Kidney capillary endothelial cell (primary cell): ENCODE results near the gene CAMP.

Experiments
- DNase-seq: peaks from one replicate; pipeline ENCODE4 v3.0.0-alpha.2; 2018; ENCODE audit warnings: low spot score

Gene CAMP

DNA sequence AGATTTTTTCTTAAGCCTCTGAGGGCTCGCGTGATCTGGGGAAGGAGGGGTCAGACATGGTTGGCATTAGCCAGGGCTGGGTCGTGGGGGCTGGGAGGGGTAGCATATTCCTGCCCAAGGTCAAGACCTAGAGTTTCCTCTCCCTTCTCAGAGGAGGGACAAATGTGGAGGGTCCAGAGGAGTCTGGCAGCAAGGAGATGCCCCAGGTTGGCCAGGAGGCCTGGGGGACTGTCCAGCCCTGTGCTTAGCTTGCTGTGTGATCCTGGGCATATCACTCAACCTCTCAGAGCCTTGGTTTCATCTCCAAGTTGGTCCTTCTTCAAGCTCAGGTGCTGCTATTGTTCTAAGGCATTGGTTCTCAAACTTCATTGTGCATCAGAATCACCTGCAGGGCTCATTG, 9.1 kb upstream of the CAMP start:
- no peak for DNase-seq

DNA sequence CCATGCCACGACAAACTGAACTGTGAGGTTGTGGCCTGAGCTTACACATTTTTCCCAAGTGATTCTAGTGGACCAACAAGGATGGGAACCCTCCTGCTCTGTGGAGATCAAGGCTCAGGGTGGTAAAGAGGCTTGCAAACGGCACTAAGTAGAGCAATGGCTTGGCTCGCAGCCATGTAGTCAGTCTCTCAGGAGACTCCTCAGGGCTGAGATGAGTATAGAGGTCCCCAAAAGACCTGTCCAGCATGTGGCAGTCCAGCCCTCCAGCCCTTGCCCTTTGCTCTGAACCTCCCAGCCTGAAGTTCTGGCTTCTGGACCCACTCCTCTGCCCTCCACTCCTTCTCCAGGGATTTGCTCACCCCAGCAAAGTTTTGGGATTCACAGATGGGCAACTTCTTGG, 8.3 kb upstream of the CAMP start:
- DNase-seq, result no peak

DNA sequence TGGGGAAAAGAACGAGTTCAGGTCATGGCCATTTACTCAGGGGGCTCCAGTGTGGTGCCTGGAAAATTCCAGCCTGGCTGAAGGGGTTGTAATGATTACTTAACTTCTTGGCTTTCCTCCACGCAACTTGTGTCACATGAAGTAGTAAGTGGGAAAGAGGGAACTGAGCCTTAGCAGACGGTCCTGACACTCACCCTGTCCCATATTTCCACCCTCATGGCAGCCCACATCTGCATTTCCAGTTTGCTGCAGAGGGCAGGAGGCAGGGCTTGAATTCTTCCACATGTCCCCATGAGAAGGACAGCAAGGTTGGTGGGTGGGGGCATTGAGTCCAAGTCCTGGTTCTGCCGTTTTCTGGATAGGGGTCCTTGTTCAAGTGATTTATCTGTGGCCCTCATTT, 7.8 kb upstream of the CAMP start:
- no peak for DNase-seq

DNA sequence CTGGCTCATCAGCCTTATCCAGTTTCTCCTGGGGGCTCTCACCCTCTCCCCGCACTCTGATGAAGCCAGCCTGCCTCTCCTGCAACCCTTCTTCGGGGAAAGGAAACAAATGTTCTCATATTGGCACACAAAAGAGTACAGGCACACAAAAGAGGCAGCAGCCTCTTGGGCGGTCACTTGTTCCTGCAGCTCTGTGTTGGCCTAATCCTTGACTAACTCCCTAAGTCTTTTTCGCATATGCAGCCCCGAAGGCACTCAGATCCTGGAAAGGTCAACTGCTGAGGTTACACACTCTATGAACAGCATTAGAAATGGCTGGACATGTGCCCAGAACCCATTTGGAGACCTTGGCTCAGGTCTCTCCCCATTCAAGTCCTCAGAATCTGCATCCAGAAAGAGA, 7.4 kb upstream of the CAMP start:
- DNase-seq, result no peak

DNA sequence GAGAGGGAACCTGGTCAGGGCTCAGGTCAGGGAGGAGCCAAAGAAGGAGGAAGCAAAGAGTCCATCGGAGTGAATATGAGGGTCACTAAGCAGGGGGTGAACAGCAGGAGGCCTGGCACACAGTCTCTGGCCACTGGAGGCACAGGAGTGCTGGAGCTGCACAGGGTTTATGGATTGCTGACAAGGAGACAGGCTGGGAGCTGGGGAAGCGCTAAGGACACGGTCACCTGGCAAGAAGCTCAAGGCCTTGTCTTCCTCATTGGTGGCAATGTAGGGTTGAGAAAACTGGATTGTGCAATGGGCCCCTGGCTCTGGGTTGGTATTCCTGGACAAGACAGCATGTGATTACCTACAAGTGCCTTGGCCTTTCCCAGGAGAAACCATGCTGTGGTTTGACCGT, 5.8 kb upstream of the CAMP start:
- DNase-seq, result no peak

DNA sequence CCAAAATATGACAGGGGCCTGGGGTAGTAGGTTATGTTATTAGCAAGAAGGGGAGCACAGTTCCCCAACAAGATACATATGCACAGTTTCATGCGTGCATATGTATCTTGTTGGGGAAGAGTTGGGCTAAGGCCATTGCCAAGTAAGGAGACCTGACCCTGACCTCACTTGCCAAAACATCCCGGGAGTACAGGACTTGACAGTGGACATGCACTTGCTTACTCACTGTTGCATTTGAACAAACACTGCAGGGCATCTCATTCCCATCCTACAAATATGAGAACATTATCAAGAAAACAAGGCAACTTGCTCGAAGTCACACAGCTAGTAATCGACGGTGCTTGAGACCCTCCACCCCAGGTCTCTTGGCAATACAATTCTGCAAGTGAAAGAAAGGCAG, 4.8 kb upstream of the CAMP start:
- no peak for DNase-seq

DNA sequence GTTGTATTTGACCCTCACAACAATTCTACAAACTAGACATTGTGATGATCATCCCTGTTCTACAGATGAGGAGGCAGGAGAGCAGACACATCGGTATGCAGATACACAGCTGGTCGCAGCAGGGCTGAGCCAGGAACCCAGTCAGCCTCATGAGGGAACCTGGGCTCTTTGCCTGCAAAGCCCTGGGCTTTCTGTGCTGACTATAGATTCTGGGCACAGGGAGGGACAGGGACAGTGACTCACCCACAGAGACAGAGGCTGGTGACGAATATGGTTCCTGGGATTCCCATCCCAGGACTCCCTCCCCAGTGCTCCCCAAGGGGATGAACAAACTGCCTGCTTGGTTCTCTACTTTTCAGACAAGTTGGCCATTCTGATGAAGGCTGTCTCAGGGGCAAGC, 3.8 kb upstream of the CAMP start:
- DNase-seq, result no peak

DNA sequence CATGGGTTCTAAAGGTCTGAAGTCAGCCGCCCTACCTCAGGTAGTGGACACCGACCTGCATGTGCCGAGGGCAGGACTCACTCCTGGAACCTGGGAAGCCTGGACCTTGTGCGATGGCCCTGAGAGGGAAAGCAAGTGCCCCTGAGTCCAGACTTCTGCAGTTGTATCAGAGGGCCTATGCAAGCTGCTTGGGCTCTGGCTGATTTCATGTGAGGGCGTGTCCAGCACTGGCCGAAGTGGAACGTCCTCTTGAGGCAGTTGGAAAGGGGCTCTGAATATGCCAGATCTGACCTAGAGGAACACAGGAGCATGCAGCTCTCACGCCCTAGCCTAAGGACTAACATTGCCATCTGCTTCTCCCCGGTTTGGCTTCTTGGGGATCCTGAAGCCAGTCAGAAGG, 2.5 kb upstream of the CAMP start:
- no peak for DNase-seq

DNA sequence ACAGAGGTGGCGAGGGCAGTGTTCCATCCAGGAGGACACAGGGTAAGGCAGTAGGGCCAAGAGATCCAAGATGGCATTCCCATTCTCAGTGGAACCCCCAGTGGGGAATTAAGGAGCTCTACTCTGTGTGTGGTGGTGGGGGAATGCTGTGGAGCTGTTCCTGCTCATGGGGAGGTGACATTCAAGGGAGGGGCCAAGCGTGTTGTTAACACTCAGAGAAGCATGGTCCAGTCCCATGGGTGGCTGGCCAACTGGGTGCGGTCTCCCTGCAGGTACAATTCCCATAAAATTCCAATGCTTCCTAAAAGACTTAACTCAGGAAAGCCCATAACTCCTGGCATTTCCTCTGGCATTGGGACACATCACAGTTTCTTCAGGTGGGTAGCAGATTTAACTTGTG, 2.3 kb downstream of the CAMP start:
- no peak for DNase-seq

DNA sequence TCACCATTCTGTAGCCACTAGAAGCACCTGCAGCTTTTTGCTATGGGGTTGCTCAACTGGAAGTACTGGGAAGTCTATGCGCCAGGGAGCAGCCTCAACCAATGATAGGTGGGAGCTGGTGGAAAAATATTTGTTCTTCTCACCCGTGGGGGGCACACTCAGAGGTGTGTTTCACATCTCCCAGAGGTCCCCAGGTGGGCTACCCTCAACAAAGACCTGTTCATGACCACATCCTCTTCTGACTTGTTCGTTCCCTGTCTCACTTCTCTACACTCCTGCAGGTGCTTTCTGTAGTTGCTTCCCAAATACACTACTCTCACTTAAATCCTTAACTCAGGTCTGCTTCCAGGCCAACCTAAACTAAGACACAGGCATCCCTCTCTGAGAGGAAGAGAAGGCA, 3.6 kb downstream of the CAMP start:
- DNase-seq, result no peak

DNA sequence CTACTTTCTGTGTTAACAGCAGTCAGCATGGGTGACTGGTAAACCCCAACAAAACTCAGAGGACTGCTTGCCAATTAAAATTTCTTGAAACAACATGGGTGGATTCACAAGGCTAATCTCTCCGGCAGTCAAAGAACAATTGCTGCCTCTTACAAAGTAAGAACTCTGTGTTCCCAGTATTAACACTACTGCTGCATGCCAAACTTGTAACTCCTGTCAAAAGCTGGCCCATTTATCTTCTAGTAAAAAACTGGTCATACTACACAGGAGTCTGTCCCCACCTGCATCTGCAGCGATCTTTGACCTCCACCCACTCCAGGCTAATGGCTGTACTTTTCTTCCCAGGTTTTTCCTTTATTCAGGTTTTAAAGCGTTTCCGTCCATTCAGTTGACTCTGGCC, 8.9 kb downstream of the CAMP start:
- DNase-seq, result no peak

DNA sequence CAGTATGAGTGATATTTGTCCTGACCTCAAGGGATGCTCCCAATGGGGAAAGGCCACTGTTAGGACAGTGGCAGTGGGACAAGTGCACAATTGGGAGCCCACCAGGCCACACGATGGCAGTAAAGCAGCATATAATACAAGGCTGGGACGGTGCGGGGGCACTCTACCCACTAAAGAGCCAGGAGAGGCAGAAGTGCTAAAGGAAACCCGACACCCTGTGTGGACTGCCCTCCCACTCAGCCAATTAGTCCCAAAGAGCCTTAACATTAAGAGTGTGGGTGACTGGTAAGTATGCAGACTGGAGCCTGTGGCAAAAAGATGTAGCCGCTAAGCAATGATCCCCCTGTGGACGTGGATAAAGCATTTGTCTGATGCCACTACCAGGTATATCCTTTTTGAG, 9.4 kb downstream of the CAMP start:
- DNase-seq, result peak; percentile 55

DNA sequence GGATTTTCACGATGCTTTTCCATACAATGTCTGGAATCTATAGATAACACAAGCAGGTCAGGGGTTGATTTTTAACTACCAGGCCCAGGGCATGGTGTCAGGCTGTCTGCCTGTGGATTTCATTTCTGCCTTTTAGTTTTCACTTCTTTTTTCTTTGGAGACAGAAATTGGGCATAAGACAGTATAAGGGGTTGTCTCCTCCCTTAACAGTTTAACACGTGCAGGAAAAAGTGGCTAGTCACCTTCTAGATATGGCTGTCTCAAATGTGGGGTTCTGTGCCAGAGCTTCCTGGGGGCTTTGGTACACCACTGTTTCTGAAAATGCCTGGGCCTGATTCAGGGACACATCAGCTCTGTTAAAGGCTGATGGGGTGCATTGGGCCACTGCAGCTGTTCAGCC, 10.2 kb downstream of the CAMP start:
- DNase-seq, result no peak

DNA sequence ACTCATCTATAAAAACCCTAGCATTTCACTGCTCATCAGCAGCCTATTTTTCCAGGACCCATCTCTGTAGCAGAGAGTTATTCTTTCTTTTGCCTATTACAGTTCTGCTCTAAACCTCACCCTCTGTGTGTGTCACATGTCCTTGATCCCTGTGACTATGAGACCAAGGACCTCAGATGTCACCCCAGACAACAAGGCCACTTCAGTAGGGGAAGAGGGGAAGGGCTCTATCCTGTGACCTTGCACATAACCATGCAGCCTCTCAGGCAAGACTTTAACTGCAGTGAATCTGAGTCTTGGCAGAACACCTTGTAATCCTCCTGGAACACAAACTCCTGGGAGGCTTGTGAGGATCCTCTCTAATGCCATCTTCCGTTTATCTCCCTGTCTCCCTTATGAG, 13.2 kb downstream of the CAMP start:
- no peak for DNase-seq

DNA sequence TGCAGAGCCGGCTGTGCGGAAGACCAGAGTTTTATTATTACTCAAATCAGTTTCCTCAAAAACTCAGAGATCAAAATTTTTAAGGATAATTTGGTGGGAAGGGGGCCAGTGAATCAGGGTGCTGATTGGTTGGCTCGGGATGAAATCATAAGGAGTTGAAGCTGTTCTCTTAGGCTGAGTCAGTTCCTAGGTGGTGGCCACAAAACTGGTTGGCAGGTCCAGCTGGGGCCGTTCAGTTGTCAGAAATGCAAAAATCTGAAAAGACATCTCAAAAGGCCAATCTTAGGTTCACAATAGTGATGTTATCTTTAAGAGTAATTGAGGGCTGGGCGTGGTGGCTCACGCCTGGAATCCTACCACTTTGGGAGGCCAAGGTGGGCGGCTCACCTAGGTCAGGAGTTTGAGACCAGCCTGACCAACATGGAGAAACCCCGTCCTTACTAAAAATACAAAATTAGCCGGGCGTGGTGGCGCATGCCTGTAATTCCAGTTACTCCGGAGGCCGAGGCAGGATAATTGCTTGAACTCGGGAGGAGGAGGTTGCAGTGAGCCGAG, 15.3 kb downstream of the CAMP start:
- DNase-seq, result no peak

DNA sequence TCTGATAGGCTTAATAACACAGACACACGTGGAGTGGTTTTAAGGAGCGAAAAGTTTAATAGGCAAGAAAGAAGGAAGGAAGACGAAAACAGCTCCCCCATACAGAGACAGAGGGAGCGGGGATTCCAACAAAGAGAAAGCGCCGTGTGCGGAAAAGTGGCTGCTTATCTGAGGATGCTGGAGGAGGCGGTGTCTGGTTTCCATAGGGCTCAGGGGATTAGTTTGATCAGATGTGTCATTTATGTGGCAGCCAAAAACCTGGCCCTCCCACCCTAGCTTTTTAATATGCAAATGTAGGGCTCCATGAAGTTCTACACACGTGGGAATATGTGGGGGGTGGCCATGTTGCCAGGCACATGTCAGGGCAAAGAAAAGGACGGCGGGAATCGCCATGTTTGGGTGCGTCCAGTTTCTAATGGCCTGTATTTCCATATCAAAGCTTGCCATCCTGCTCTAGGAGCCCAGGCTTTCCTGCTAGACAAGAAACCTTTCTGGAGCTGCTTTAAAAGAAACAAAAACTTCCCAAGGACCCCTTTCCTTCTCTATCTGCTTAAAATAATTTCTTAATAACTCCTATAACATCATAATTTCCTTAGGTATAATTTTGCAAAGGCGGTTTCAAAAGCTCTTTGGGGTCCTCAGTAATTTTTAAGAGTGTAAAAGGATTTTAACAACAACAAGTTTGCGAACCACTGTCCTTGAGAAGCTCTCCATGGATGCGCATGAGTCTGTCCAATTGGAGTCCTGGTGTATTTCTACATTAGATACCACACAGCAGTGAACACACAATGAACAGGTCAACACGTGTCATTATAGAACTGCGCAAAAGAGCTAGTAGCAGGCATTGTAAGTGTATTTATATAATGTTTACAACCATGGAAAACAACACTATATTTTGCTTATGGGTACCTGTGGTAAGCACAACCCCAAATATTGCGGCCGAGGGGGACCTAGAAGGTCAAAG, 17.0 kb downstream of the CAMP start:
- DNase-seq, result no peak

DNA sequence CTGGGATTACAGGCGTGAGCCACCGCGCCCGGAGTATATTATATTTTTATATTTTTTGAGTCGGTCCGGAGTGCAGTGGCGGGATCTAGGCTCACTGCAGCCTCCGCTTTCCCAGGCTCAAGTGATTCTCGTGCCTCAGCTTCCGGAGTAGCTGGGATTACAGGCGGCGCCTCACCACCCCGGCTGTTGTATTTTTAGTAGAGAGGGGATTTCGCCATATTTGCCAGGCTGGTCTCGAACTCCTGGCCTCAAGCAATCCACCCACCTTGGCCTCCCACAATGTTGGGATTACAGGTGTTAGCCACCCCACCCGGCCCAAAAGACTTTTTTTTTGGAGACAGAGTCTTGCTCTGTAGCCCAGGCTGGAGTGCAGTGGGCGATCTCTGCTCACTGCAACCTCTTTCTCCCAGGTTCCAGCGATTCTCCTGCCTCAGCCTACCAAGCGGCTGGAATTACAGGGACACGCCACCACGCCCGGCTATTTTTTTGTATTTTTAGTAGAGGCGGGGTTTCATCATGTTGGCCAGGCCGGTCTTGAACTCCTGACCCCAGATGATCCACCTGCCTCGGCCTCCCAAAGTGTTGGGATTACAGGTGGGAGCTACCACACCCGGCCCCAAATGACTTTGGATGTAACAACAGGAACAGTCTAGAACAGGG, 18.6 kb downstream of the CAMP start:
- DNase-seq, result peak; percentile 18

DNA sequence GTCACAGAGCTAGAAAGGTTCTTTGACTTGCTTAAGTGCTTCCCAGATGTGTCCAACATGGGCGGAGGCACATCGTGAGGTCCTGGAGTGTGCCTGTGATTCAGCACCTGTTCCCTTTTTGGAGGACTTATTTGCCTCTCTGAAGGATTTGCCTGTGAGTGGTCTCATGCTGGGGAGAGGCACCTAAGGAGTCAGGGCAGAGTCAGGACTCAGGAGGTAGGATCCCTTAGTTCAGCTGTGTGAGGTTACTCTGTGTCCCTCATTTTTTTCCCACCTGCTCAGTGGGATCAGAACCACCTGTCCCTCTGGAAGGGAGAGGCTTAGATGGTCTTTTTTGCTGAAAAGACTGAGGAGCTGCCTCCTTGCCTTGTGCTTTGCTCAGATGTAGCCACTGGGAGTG, 20.6 kb downstream of the CAMP start:
- DNase-seq, result no peak

DNA sequence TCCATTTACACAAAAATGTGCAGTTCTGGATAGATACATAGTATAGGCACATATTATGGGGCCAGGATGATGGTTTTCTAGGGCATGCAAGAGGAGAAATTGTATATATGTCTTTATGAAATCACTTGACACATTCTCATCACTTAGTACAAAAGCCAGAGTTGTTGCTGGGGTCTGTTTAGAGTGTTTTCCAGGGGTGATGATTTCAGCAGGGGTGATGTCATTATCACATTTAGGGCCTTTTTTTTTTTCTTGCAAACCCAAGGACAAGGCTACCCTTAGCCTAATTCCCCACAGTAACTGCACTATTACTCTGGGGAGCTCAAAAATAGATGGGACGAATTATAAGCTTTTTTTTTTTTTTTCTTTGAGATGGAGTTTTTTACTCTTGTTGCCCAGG, 21.2 kb downstream of the CAMP start:
- no peak for DNase-seq

DNA sequence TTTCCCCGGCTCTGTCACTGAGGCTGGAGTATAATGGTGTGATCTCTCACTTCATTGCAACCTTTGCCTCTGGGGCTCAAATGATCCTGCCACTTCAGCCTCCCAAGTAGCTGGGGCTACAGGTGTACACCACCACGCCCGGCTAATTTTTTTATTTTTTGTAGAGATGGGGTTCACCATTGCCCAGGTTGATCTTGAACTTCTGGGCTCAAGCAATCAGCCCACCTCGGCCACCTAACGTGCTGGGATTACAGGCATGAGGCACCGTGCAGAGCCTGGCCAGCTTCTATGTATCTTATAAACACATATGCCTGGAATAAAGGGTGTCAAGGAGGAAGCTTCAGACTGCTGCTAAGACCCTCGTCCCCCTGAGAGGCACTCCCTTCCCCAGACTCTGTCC, 21.8 kb downstream of the CAMP start:
- DNase-seq, result no peak

DNA sequence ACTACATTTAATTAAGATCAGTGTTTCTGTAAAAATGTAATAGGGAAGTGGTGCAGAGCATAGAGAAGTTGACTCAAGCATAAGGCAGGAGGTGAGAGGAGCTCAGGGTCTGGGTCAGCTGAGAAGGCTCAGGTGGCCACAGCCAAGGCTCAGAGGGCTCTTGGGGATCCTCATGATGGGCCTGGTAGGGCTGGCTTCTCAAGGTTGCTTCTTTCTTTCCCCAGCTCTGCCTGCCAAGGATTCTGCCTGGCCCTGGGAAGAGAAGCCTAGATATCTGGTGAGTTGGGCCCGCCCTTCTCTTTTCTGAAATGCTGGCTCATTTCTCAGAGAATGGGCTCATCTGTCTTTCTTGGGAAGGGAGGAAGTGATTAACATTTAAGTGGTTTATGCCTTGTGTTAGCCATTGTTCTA, 24.1 kb downstream of the CAMP start:
- peak; percentile 73 for DNase-seq

DNA sequence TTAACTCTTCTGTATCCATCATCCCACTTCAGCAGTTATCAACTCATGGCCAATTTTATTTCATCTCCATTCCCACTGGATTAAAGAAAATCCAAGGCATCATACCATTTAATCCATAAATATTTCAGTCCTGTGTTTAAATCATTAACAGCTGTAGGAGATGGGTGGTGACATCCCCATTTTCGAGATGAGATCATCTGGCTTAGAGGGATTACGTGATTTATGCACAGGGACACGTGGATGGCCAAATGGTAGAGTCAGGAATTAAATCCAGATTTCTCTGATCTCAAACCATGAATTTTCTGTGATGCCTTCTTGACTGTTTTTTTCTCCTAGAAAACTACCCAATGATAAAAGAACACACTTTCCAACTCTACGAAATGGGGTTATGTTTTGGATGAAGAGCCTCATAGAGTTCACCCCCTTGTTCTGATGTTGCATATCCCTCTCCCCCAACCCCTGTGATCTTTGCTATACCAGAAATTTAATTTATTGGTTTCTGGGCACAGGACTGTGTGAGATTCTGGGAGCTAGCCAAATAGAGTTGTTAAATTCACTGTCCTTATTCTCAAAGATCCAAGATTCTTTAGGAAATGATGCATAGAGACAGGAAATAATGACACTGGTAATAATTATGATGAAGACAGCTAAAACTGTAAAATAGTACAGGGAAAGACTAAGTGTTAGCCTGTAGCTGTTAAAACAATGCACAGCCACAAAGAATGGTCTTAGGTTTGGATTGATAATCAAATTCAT, 25.0 kb downstream of the CAMP start:
- DNase-seq, result peak; percentile 66

DNA sequence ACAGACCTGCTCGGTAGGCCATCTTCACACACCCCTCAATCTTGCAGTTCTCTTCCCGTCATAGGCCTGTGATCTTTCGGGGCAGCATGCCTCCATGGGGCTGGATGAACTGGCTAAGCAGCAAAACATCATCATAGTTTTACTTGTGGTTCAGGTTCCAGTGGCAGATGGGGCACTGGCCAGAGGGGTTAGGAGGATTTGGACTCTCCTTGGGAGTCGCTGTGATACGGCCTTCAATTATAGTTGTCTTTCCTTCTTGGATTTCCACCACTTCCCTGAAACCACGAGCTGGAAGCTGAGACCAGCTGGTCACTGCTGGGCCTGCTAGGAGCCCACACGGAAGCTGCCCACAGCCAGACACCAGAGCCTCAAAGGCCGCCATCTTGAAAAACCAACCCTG, 33.3 kb downstream of the CAMP start:
- no peak for DNase-seq
